Measurements from ENCODE around the gene FAM13A.
"Not testable (repeated sequence)": the region's sequence is repeated elsewhere in the genome, so short reads cannot be mapped to it uniquely, and the experiment has no call there.

Gene FAM13A

DNA sequence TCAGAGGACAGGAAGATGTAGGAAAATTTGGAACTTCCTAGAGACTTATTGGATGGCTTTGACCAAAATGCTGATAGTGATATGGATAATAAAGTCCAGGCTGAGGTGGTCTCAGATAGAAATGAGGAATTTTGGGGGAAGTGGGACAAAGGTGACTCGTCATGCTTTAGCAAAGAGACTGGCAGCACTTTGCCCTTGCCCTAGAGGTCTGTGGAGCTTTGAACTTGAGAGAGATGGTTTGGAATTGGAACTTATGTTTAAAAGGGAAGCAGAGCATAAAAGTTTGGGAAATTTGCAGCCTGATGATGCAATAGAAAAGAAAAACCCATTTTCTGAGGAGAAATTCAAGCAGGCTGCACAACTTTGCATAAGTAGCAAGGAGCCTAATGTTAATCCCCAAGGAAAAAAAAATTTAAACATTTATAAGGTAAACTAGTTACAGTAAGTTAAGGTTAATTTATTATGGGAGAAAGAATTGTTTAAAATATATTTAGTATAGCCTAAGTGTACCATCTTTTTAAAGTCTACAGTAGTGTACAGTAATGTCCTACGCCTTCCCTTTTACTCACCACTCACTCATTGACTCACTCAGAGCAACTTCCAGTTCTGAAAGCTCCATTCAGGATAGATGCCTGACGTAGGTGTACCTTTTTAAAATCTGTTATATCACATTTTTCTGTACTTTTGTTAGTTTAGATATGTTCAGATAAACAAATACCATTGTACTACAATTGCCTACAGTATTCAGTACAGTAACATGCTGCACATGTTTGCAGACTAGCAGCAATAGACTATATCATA is 101.2 kb downstream of the FAM13A start:
- DNase-seq: no peak

DNA sequence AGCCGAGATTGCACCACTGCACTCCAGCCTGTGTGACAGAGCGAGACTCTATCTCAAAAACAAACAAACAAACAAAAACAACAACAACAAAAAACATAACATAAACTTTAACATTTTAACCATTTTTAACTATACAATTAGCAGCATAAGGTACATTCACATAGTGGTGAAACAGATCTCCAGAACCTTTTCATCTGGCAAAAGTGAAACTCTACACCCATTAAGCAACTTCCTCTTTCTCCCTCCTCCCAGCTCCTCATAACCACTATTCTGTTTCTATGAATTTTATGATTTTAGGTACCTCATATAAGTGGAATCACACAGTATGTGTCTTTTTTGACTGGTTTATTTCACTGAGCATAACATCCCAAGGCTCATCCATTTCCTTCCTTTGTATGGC is 103.6 kb downstream of the FAM13A start:
- DNase-seq: no peak

DNA sequence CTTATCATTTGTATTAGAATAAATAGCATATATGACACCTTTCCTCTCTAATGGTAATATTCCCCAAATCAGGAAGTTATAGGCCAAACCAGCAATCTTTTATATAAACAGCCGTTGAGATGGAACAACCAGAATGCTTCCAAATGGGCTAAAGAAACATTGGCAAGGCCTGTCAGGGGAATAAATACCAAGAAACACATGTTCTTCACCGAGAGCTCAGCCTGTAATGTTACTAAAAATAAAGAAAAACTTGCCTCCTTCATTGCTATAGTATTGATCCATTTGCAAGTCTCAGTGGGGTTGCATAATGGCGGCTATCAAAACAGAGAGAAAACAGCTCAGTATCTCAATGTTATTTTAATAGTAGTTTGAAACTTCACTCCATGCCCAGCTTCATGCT is 104.9 kb downstream of the FAM13A start:
- DNase-seq: no peak

DNA sequence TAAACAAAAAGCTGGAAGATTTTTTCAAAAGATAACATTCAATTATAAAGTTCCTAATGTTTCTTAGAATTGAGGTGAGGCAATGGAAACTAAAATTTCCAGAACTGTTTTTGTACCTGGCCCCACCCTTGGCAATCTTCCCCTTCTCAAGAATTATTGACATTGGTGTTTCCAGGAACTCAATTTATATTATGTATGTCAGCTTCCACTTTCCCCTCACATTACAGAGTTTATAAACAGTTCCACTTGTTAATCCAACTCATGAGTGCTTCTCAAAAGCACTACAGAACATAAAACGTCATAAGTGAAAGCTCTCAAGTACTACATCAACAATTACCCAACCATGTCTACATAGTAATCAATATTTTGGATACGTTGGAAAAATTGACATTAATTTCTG is 107.4 kb downstream of the FAM13A start:
- DNase-seq: no peak

DNA sequence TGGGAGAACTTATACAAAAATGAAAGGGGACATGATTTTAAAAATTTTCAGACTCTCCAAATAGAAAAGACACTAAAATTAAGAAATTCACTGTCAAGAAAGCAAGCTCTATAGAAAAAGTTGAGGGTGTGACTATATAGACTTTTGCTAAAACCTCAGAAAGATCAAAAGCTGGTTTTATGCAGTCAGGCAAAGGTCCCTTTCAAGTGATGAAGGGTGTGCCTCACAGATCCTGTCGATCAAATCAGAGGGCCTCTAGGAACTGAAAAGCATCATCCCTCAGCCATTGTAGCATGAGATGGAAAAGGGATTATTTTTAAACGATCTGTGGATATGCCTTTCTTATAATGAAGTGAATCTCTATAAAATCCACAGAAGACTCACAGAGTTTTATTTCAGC is 116.5 kb downstream of the FAM13A start:
- no peak for DNase-seq

DNA sequence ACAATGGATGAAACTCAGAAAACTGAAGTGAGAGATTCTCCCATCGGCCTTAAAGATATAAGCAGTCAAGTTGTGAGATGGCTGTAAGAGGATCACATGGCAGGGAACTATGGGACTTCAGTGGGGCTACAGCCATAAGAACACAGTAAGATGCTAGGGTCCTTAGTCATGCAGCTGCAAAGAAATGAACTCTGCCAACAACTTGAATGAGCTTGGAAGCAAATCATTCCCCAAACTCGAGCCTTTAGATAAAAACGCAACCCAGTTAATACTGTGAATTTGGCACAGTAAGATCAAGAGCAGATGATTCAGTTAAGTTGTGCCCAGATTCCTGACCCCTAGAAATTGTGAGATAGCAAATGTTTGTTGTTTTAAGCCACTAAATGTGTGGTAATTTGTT is 117.3 kb downstream of the FAM13A start:
- DNase-seq: no peak

DNA sequence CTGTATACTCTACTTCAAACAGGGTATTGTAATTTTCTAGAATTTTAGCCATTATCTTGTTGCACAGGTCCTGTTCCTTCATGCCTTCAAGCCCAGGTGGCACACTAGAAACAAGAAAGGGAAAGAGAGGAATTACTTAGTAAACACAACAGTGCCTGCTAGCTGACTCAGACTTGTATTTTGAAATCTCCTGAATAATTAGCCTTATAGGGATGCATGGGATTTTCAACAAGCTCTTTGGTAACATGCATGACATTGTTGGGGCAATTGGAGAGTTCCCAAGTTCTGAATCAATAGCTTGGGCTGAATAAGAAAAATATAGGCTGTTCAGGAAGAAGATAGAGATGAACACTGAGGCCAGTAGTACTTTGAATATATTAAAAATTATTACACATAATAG is 118.8 kb downstream of the FAM13A start:
- no peak for DNase-seq

DNA sequence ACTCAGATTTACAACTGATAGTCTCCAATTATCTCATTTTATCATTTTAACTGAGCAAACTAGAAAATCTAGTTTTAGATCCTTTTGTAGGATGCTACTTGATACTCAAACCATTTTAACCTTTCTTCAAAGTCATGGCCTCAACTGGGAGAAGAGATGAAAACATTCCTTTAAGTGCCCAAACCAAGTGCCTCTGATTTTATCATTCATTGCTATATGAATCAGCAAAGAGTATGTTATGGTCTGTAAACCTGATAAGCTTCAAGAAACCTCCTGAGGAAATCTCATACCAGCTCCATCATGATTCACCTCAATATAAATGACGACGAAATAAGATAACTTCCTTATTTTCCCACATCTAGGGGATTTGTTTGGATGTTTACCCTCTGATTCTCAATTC is 119.9 kb downstream of the FAM13A start:
- no peak for DNase-seq

DNA sequence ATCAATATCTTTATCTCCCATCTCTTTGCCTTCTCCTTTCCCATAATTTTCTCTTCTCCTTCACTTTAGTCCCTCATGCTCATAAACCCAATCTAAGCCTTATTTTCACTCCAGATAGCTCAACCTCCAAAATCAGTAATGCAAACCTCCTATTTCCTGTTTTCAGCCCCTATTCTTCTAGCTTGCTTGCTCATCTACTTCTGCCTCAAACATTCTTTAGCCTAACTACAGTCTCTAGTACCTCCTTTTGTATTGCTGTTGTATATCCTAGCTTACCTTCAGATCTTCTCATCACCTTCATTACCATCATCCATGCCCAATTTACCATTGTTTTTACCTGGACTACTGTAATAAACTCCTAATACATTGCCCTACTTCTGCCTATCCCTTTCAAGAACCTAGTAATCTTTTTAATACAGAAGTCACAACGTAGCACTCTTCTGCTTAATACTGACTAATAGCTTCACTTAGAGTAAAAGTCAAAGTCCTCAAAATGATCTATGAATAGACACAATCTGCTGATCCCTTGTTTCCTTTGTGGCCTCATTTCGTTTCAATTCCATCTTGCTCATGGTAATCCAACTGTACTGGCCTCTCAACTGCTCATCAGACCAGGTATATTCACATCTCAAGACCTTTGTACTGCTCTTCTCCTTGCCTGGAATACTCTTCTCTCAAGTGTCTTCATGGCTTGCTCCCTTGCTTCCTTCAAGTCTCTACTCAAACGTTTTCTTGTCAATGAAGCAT is 123.4 kb downstream of the FAM13A start:
- DNase-seq: no peak

DNA sequence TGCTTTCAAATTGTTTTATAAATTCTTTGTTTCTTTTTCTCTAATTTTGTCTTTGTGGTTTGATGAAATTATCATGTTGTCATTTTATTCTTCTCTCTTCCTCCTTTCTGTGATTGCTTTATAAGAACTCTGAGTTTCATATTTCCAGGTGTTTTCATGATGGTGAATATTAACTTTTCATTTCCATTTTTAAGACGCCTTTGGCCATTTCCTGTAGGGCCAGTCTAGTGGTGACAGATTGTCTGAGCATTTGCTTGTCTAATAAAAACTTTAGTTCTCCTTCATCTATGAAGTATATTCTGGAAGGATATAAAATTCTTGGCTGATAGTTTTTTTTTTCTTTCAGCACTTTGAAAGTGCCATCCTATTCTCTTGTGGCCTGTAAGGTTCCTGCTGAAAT is 128.1 kb downstream of the FAM13A start:
- no peak for DNase-seq

DNA sequence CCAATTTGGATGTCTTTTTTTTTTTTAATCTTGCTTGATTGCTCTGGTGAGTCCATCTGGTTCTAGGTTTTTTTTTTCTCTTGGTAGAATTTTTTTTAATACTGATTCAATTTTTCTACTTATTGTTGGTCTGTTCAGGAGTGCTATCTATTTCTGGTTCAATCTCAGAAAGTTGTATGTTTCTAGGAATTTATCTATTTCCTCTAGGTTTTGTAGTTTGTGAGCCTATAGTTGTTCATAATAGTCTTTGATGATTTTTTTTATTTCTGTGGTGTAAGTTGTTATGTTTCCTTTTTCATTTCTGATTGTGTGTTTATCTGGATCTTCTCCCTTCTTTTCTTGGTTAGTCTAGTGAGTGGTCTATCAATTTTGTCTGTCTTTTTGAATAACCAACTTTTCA is 129.6 kb downstream of the FAM13A start:
- no peak for DNase-seq

DNA sequence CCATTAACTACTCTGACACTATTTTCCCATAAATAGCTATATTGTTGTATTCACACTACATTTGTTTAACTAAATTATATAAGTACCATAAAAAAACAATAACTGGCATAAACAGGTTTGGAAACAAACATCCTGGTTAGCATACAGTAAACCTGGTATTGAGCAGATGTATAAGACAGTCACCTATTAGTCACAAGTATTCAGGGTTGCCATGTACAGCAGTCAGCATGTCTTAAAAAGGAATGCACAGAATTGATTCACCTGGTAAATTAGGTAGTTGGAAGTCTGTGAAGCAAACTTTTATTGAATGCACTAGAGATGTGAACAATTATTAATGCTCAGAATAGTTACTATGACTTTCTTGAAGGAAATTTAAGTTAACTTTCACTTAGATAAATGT is 137.9 kb downstream of the FAM13A start:
- DNase-seq: no peak

DNA sequence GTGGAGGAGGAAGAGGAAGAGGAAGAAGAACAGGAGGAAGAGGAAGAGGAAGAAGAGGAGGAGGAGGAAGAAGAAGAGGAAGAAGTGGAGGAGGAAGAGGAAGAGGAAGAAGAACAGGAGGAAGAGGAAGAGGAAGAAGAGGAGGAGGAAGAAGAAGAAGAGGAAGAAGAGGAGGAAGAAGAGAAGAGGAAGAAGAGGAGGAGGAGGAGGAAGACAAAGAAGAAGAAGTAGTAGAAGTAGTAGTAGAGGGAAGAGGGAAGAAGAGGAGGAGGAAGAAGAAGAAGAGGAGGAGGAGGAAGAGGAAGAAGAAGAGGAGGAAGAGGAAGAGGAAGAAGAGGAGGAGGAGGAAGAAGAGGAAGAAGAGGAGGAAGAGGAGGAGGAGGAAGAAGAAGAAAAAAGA is 143.8 kb downstream of the FAM13A start:
- not testable (repeated sequence) for DNase-seq

DNA sequence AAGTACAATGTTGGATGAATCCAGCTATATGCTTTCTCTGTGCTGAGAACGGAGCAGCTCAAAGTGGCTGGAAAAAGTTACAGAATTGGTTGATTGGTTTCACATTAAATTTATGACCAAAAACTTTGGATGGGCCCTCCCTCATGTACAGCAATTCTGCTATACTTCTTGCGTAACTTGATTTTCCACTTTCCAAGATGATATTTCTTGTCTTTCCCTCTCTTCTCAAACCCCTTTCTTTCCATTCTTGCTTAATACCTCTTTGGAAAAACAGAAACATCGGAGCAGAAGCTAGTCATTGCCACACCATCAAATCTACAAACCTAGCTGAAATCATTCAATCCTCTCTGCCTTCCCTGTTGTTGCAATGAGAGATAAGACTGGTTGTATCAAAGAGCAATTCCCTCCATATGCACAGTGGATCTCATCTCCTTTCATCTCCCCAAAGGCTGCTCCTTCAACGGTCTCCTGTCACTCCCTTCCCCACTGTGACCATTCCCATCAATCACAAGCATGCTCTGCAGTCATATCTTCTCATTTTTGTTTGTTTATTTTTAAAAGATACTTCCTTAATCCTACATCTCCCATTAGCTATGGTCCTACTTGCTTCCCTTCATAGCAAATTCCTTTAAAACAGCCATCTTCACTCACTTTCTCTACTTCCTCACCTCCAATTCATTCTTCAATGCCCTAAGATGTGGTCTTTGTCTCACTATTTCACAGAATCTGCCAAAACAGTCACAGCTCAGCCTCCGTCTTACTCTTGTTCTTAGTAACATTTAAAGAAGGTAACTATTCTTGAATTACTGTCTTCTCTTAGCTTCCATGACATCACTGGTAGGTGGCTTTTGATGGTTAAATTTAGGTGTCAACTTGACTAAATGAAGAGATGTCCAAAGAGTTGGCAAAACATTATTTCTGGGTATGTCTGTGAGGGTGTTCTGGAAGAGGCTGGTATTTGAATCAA is 145.5 kb downstream of the FAM13A start:
- DNase-seq: peak; percentile 21

DNA sequence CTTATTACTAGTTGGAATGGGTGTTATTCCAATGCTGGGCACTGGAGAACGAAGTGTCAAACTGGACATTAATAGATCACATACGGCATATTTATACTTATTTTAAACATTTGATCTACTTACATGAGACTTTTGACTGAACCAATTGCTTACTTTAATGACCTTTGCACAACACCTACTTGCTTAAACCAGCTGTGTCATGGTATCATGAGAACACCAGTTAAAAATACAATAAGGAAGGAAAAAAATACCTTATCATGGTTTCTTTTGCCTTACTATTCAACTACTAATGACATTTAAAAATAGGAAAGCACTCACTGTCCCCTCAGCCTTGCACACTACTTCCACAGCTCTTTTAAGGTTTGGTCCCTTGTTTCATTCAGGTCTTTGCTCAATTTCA is 146.9 kb downstream of the FAM13A start:
- DNase-seq: no peak

DNA sequence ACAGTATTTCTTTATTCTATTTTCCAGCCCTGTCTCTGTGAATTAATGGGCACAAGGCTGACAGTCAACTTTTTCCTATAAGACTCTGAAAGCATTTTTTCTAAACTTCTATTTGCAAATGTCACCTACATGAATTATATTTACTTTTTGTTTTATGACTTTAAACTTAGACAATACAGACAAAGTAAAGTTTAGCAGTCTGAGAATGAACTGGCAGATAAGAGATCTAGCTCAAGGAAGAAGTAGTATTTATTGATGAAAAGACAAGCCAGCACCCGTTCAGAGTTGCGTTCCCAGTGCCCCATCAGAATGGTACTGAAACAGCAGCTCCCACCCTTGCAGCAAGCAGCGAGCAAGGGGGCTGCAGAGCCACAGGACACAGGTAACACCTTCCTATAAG is 148.5 kb downstream of the FAM13A start:
- DNase-seq: no peak

DNA sequence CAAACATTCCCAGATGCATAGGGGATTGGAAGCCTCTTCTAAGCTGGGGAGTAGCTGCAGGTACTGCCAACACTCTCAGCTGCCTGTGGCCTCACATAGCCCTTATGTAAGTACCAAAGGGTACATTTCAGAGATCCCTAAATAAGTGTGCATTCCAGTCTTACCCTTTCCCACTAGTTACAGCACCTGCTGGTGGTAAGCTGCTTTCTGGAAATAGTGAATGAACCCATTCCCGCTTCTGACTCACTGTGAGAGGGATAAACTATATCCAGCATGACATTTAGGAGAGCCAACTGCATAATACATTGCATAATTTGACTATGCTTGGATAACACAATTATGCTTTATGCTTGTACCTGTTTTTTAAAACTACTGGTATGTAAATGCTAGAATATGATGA is 149.0 kb downstream of the FAM13A start:
- DNase-seq: no peak

DNA sequence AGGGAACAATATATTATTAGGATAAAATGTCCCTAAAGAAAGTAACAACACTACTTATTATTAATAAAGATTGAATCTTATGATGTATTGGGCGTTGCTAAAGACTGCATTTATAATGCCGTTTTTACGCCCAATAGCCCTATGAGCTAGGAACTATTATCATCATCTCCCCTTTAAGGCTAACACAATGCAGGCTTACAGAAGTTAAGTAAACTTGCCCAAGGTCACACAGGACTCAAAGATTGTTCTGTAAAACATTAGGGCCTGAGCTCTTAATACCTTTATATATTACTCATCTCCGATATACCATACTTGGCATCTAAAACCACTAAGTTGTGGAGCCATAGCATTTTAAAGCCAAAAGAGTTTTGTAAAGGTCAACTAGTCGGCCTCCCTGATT is 149.5 kb downstream of the FAM13A start:
- DNase-seq: no peak

DNA sequence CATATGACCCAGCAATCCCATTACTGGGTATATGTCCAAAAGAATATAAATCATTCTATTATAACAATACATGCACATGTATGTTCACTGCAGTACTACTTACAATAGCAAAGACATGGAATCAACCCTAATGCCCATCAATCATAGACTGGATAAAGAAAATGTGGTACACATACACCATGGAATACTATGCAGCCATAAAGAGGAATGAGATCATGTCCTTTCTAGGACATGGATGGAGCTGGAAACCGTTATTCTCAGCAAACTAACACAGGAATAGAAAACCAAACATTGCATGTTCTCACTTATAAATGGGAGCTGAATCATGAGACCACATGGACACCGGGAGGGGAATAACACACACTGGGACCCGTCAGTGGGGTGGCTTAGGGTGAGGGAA is 152.7 kb downstream of the FAM13A start:
- not testable (repeated sequence) for DNase-seq

DNA sequence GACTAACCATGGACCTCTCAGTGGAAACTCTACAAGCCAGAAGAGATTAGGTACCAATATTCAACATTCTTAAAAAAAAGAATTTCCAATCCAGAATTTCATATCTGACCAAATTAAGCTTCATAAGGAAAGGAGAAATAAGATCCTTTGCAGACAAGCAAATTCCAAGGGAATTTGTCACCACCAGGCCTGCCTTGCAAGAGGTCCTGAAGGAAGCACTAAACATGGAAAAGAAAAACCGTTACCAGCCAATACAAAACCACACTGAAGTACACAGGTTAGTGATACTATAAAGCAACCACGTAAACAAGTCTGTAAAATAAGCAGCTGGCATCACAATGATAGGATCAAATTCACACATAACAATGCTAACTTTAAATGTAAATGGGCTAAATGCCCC is 156.6 kb downstream of the FAM13A start:
- DNase-seq: no peak

DNA sequence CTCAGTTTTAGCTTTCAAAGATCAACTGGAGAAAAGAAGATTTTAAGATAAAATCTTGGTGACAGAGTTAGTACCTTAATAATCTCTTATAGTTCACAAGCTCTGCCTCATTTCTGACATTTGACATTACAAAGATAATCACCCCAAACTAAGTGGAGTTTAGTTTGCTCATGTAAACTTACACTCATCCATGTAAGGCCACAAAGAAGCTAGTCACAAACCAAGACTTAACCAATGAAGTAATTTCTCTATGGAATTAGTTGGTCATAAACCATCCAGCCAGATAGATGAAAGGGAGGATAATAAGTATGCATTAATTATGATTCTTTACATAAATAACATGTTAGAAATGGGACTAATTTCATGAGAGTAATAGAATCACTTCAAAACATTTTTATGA is 159.2 kb downstream of the FAM13A start:
- DNase-seq: no peak

DNA sequence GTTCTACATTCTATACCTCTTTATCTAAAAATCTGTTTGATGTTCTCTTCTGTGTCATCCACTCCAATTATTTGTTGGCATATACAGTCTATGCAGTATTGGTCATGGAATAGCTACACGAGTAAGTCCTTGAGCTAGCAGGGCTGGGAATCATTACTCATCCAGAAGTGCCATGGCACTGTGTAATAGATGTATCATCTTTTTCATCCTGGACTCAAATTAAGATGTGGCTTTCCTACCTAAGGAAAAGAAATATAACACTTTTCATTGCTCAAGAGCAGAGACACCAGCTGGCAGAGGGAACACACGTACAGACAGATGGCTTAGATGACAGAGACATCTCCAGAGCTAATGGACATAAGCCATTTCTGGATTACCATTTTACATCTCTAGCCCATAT is 159.8 kb downstream of the FAM13A start:
- DNase-seq: no peak

DNA sequence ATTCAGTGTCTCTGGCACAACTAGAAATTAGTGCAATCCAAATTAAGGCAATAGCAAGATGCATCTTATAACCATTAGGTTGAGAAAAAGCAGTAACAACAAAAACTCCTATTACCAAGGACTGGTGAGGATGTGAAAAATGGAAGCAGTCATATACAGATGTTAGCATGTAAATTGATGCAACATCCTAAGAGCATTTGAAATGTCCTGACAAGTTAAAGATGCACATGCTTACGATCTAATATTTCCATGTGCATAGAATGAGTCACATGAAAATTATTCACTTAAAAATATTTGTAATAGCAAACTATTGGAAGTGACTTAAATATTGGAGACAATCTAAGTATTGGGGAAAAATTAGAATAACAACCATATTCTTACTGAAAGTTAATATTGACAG is 163.0 kb downstream of the FAM13A start:
- no peak for DNase-seq
